Activated CD8-positive, alpha-beta memory T cell treated with anti-CD3 and anti-CD28 coated beads, Interleukin-2, amount 50 U/mL, for 48 hours (primary cell): ENCODE data around the gene DMXL1.

Experiments used
- DNase-seq: peaks from one replicate; pipeline ENCODE4 v3.0.0-alpha.2; 2020

DMXL1 gene

DNA sequence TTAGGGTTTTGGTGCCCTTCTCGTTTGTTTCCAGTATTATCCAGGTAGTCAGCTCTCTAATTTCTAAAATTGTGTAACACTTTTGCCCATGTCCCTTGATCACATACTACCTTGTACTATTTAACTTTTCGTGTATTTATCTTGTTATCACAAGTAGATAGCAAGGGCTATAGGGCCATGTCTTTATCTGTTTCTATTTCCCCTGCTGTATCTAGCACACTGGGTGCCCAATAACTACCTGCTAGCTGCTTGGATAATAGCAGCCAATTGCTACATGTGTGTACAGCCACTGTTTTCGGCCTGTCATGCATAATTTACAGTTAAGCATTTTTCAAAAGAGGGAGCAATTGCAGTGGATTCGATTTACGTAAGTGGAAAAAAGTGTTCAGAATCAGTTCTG, 220.2 kb downstream of the DMXL1 start:
- DNase-seq: no peak

DNA sequence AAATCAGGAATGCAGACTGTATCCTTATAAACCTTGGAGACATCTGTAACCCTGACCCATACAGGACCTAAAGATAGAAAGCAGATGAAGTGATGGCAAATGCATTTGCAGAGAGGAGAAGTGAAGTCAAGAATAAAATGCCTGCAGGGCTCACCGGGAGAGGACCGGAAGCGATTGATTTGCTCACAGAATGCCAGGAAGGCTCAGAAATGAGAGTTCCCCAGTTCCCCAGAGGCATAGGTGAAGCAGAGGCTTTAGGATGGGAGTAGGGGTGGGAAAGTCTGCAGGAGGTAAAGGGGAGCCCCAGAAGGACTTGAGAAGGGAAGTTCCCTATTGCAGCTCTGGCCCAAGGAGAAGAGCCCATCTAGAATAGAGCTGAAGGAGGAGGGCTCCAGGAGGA, 221.0 kb downstream of the DMXL1 start:
- no peak for DNase-seq

- DNase-seq: no peak
These were observed 222.0 kb downstream of the DMXL1 start for GRCh38 chr5:119292701-119293515.

GRCh38 chr5:119293516-119293829, 222.6 kb downstream of the DMXL1 start:
- DNase-seq: no peak
